Measurements from ENCODE around the gene STBD1.

Gene STBD1

DNA sequence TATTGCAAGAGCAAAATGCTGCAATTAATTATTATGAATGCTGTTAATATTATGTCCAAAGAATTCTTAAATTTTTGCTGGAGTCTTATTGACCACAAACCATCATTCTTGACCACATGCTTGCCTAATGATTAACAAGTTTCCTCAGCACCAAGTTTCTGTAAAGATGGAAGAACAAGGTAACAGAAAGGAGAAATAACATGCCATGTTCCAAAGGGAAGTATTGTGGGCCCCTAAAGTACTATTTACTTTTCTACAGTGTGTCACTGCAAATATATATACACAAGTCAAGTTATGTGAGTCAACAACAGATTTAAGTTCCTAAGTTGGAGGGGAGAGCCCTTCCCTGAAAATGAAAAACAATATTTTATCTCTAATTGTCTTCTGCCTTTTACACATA lies 34.5 kb upstream of the STBD1 start:
- Histone ChIP-seq H3K27ac (ENCODE audit: low read length) (no peak overlapping the region), H3K4me1 (ENCODE audit: low read length) (no peaks in the 10 kb centered on the region), H3K9me2 (replicated peaks; ENCODE audit: insufficient read depth, low read length) (no peaks in the 10 kb centered on the region), H3K27me3 (replicated peaks; ENCODE audit: insufficient read depth, low read length) (no peaks in the 10 kb centered on the region), H3K79me2 (ENCODE audit: low read length) (no peaks in the 10 kb centered on the region), H3K4me3 (ENCODE audit: low read length) (no peak overlapping the region), H3K9ac (ENCODE audit: low read length) (no peak overlapping the region), H3K9me3 (replicated peaks; ENCODE audit: insufficient read depth, low read length) (no peaks in the 10 kb centered on the region), H4K20me1 (ENCODE audit: insufficient read depth, low read length) (no peaks in the 10 kb centered on the region), H3K4me2 (ENCODE audit: low read depth, low read length) (no peak overlapping the region), H3K36me3 (replicated peaks; ENCODE audit: insufficient read depth, low read length) (no peaks in the 10 kb centered on the region), H3F3A (ENCODE audit: insufficient read depth, low read length) (no peaks in the 10 kb centered on the region), H2AFZ (ENCODE audit: low read length) (no peak overlapping the region)
- DNase-seq, result no peak
- no peak for TF ChIP-seq EZH2 (optimal IDR thresholded peaks at IDR 0.05; ENCODE audit: low read depth, low read length)
- TF ChIP-seq, protein P1, sequence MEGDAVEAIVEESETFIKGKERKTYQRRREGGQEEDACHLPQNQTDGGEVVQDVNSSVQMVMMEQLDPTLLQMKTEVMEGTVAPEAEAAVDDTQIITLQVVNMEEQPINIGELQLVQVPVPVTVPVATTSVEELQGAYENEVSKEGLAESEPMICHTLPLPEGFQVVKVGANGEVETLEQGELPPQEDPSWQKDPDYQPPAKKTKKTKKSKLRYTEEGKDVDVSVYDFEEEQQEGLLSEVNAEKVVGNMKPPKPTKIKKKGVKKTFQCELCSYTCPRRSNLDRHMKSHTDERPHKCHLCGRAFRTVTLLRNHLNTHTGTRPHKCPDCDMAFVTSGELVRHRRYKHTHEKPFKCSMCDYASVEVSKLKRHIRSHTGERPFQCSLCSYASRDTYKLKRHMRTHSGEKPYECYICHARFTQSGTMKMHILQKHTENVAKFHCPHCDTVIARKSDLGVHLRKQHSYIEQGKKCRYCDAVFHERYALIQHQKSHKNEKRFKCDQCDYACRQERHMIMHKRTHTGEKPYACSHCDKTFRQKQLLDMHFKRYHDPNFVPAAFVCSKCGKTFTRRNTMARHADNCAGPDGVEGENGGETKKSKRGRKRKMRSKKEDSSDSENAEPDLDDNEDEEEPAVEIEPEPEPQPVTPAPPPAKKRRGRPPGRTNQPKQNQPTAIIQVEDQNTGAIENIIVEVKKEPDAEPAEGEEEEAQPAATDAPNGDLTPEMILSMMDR (IDR thresholded peaks at IDR 0.05; ENCODE audit: low read length), result no peak
- no peak for TF ChIP-seq EZH2phosphoT487 (IDR thresholded peaks at IDR 0.05; ENCODE audit: low read length)

DNA sequence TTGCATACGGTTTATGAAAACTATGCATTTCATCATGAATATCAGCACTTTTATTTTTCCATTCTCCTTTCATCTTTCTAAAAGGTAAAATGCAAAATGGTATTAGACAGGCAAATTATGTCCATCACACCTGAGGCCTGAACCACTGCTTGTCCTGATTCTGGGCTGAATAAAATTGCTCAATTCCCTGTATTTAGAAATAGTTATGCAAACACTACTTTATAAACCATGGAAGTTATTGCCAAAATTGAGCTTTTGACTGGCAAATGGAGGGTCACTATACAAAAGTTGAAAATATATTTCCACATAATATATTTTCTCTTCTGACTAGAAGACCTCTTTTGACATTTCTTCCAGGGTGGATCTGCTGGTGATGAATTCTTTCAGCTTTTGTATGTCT lies 34.0 kb upstream of the STBD1 start:
- Histone ChIP-seq H4K20me1 (ENCODE audit: insufficient read depth, low read length) (no peaks in the 10 kb centered on the region), H3K27me3 (replicated peaks; ENCODE audit: insufficient read depth, low read length) (no peaks in the 10 kb centered on the region), H3K79me2 (ENCODE audit: low read length) (no peaks in the 10 kb centered on the region), H3F3A (ENCODE audit: insufficient read depth, low read length) (no peaks in the 10 kb centered on the region), H3K36me3 (replicated peaks; ENCODE audit: insufficient read depth, low read length) (no peaks in the 10 kb centered on the region), H3K9me3 (replicated peaks; ENCODE audit: insufficient read depth, low read length) (no peaks in the 10 kb centered on the region), H3K4me1 (ENCODE audit: low read length) (no peaks in the 10 kb centered on the region), H3K4me2 (ENCODE audit: low read depth, low read length) (no peak overlapping the region), H3K4me3 (ENCODE audit: low read length) (no peak overlapping the region), H3K27ac (ENCODE audit: low read length) (no peak overlapping the region), H2AFZ (ENCODE audit: low read length) (no peak overlapping the region), H3K9me2 (replicated peaks; ENCODE audit: insufficient read depth, low read length) (no peaks in the 10 kb centered on the region), H3K9ac (ENCODE audit: low read length) (no peak overlapping the region)
- no peak for DNase-seq
- TF ChIP-seq, protein P1 (IDR thresholded peaks at IDR 0.05; ENCODE audit: low read length), result no peak

DNA sequence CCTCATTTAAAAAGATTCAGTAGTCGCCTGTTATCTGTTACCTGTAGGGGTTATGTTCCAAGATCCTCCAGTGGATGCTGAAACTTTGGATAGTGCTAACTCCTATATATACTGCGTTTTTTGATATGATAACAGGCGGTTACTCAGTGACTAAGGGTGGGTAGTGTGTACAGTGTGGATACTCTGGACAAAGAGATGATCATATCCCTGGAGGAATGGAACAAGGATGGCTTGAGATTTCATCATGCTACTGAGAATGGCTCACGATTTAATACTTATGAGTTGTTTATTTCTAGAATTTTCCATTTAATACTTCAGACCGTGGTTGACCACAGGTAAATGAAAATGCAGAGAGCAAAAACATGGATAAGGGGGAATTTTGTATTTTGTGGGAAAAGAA lies 33.5 kb upstream of the STBD1 start:
- Histone ChIP-seq H3K4me2 (ENCODE audit: low read depth, low read length) (no peak overlapping the region), H3K4me3 (ENCODE audit: low read length) (no peak overlapping the region), H3K27me3 (replicated peaks; ENCODE audit: insufficient read depth, low read length) (no peaks in the 10 kb centered on the region), H3K27ac (ENCODE audit: low read length) (no peak overlapping the region), H3K36me3 (replicated peaks; ENCODE audit: insufficient read depth, low read length) (no peaks in the 10 kb centered on the region), H4K20me1 (ENCODE audit: insufficient read depth, low read length) (no peaks in the 10 kb centered on the region), H3K9ac (ENCODE audit: low read length) (no peak overlapping the region), H3K79me2 (ENCODE audit: low read length) (no peaks in the 10 kb centered on the region), H3K9me3 (replicated peaks; ENCODE audit: insufficient read depth, low read length) (no peaks in the 10 kb centered on the region), H2AFZ (ENCODE audit: low read length) (no peak overlapping the region), H3K9me2 (replicated peaks; ENCODE audit: insufficient read depth, low read length) (no peaks in the 10 kb centered on the region), H3K4me1 (ENCODE audit: low read length) (no peaks in the 10 kb centered on the region), H3F3A (ENCODE audit: insufficient read depth, low read length) (no peaks in the 10 kb centered on the region)
- TF ChIP-seq, protein P1 (IDR thresholded peaks at IDR 0.05; ENCODE audit: low read length), result no peak
- TF ChIP-seq EZH2phosphoT487 (IDR thresholded peaks at IDR 0.05; ENCODE audit: low read length) (no peak), EZH2 (optimal IDR thresholded peaks at IDR 0.05; ENCODE audit: low read depth, low read length) (no peak)
- no peak for DNase-seq
